Liver (tissue), 9 donors: Measurements from ENCODE around the gene ARRDC1. TPM values are rescaled to one million over a fixed set of nuclear protein-coding genes. Genes with fewer than 3 reads are reported as not detected.

Source experiments
- DNase-seq: peaks from one replicate; pipeline ENCODE4 v3.0.0-alpha.2; 2017; ENCODE audit warnings: low spot score
- H3K27ac ChIP-seq, 2 donors: one replicate each; pipeline ENCODE4 v1.7.0; 2013; ENCODE audit warnings: inconsistent platforms in 2 of 2, low read length in 2 of 2, control low read depth in 1 of 2, low read depth in 1 of 2, mild to moderate bottlenecking in 1 of 2
- H3K27me3 ChIP-seq, 4 donors: one replicate each; pipeline versions ENCODE4 v1.6.1 to v1.7.0; 2013; ENCODE audit warnings: low read length in 3 of 4, inconsistent platforms in 1 of 4, mild to moderate bottlenecking in 1 of 4, moderate library complexity in 1 of 4; ENCODE audit not compliant: control insufficient read depth in 4 of 4, insufficient read depth in 4 of 4
- H3K36me3 ChIP-seq, 4 donors: one replicate each; pipeline versions ENCODE4 v1.6.1 to v1.7.0; 2013; ENCODE audit warnings: low read length in 3 of 4, mild to moderate bottlenecking in 3 of 4, low read depth in 1 of 4, moderate library complexity in 1 of 4; ENCODE audit not compliant: control insufficient read depth in 4 of 4, insufficient read depth in 3 of 4
- H3K4me1 ChIP-seq, 4 donors: one replicate each; pipeline versions ENCODE4 v1.6.1 to v1.7.0; 2013; ENCODE audit warnings: low read length in 3 of 4, mild to moderate bottlenecking in 3 of 4, moderate library complexity in 1 of 4; ENCODE audit not compliant: control insufficient read depth in 4 of 4, insufficient read depth in 4 of 4
- H3K4me3 ChIP-seq, 3 donors: one replicate each; pipeline versions ENCODE4 v1.6.1 to v1.7.0; 2013; ENCODE audit warnings: low read length in 3 of 3, control low read depth in 1 of 3, low read depth in 1 of 3, mild to moderate bottlenecking in 1 of 3
- H3K9ac ChIP-seq, 2 donors: one replicate each; pipeline ENCODE4 v1.7.0; 2013; ENCODE audit warnings: low read length in 2 of 2, mild to moderate bottlenecking in 2 of 2, moderate library complexity in 2 of 2, control low read depth in 1 of 2, low read depth in 1 of 2
- H3K9me3 ChIP-seq, 4 donors: one replicate each; pipeline versions ENCODE4 v1.6.1 to v1.7.0; 2013; ENCODE audit warnings: low read length in 3 of 4; ENCODE audit not compliant: control insufficient read depth in 4 of 4
- CTCF ChIP-seq: fragments of 150-350 bp; IDR thresholded peaks from 2 replicates; pipeline ENCODE4 v1.5.1; 2017; ENCODE audit warnings: improper control_type of control experiment, low read depth, low read length; ENCODE audit not compliant: missing input control
- FOXA2 ChIP-seq: IDR thresholded peaks from 2 replicates; pipeline ENCODE4 v1.6.1; 2016; ENCODE audit warnings: antibody characterized with exemption
- GABPA ChIP-seq, 2 donors: IDR thresholded peaks in 1 of 2; conservative IDR thresholded peaks in 1 of 2; 2 replicates each; pipeline ENCODE4 v1.6.1; 2016; ENCODE audit warnings: antibody characterized with exemption in 2 of 2, mild to moderate bottlenecking in 1 of 2, moderate library complexity in 1 of 2
- HNF4A ChIP-seq, 2 donors: conservative IDR thresholded peaks; 2 replicates each; pipeline ENCODE4 v1.6.1; 2016; ENCODE audit warnings: antibody characterized with exemption in 2 of 2, mild to moderate bottlenecking in 2 of 2
- HNF4G ChIP-seq: IDR thresholded peaks from 2 replicates; pipeline ENCODE4 v1.6.1; 2016; ENCODE audit warnings: antibody characterized with exemption
- JUND ChIP-seq, 2 donors: IDR thresholded peaks; 2 replicates each; pipeline ENCODE4 v1.6.1; 2016; ENCODE audit warnings: antibody characterized with exemption in 2 of 2
- MAX ChIP-seq: IDR thresholded peaks from 2 replicates; pipeline ENCODE4 v1.6.1; 2016; ENCODE audit warnings: antibody characterized with exemption
- NR2F2 ChIP-seq: IDR thresholded peaks from 2 replicates; pipeline ENCODE4 v1.6.1; 2016; ENCODE audit warnings: antibody characterized with exemption
- RAD21 ChIP-seq, 2 donors: IDR thresholded peaks; 2 replicates each; pipeline ENCODE4 v1.6.1; 2016; ENCODE audit warnings: antibody characterized with exemption in 2 of 2, mild to moderate bottlenecking in 2 of 2
- REST ChIP-seq: IDR thresholded peaks from 2 replicates; pipeline ENCODE4 v1.6.1; 2016; ENCODE audit warnings: antibody characterized with exemption, mild to moderate bottlenecking
- RXRA ChIP-seq, 2 donors: IDR thresholded peaks; 2 replicates each; pipeline ENCODE4 v1.6.1; 2017 to 2018; ENCODE audit warnings: antibody characterized with exemption in 2 of 2, mild to moderate bottlenecking in 1 of 2
- SP1 ChIP-seq: IDR thresholded peaks from 2 replicates; pipeline ENCODE4 v1.6.1; 2018; ENCODE audit warnings: antibody characterized with exemption, mild to moderate bottlenecking
- TAF1 ChIP-seq: conservative IDR thresholded peaks from 2 replicates; pipeline ENCODE4 v1.6.1; 2016; ENCODE audit warnings: antibody characterized with exemption, mild to moderate bottlenecking
- YY1 ChIP-seq: IDR thresholded peaks from 2 replicates; pipeline ENCODE4 v1.6.1; 2016; ENCODE audit warnings: antibody characterized with exemption, mild to moderate bottlenecking
- whole genome bisulfite sequencing: extraction: QIAGEN DNeasy Blood & Tissue Kit; methylation state at CpG from one replicate; pipeline ENCODE4 v1.1.7; 2013; 5-methylcytosine and 5-hydroxymethylcytosine counted together
- polyA plus RNA-seq, 2 donors: library from polyadenylated mRNA; stranded (reverse) in 1 of 2; unstranded in 1 of 2; fragments of 200-250 nt in 1 of 2; fragments of >200 nt in 1 of 2; fragmentation: Nextera tagmentation in 1 of 2; extraction: Ambion mirVana in 1 of 2; gene quantifications; one replicate each; pipeline versions ENCODE4 v1.2.1 to v1.2.3, GENCODE V29; 2013 to 2015
- total RNA-seq, 2 donors: library from RNA; depleted of rRNA; stranded (reverse); fragments of >200 nt; gene quantifications; one replicate each; pipeline ENCODE4 v1.2.3, GENCODE V29; 2014
- TF ChIP-seq, protein P1 (sequence below): IDR thresholded peaks from 2 replicates; pipeline ENCODE4 v1.6.1; 2016; ENCODE audit warnings: antibody characterized with exemption
- donor health status: healthy.
- donor health status: healthy.
- donor health status: healthy.
- donor health status: healthy.
- donor health status: healthy.

Gene ARRDC1
- total and polyA plus RNA-seq, 4 donors = 9.8 to 31.6 (median 23.4) TPM

DNA sequence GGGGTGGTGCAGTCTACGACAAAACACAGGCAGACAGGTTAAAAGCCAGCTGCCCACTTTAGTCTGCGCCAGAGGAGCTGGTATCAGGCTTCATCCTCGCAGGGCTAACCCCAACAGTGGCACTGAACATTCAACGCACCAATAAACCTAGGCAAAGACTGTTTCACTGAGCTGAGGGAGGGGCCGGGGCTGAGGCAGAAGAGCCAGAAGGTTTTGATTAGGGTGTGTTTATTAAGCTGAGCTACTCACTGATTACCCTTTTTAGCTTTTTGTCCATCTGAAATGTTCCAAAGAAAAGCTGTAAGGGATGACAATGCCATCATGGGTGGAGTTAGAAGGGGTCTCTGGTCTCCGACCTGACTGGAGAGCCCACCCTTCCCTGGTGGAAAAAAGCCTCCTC, 16.6 kb upstream of the ARRDC1 start:
- H3K9ac ChIP-seq = no peak overlapping the region

DNA sequence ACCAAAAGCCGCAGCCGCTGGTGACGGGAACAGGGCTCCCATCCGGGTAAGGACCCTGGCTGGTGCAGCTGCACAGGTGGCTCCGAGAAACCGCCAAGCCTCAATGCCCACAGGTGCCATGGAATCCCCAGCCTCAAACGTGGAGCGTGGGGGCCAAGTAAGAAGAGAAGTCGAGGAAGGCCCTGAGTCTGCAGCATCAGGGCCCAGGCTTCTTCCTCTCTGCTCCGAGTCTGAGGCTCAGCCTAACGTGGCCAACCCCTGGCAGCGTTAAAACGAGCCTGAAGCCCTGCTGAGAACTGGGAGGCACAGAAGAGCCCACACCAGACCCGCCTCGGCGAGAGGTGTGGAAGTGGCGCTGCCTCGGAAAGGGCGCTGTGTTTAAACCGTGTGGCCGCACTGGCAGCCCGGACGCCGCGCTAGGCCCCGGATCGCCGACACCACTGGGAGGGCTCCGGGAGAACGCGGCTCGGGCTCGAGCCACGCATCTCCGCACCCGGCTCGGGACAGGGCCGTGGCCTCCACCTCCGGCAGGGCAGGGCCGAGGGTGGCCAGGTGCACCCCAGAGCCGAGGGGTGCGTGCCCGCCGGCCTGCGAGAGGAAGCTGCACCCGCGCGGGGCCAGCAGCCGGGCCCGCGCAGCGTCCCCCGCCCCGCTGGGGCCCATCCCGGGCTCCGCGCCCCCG, 15.9 kb upstream of the ARRDC1 start:
- no peak for DNase-seq
- peaks cover 5 to 30% (median 22%) of the 10 kb centered on the region in 4 donors for H3K4me1 ChIP-seq
- WGBS = 12% methylated on average over 58 of the region's 58 CpGs
- peak overlapping the region in 2 of 3 donors; percentile 70 to 86 for H3K4me3 ChIP-seq
- no peaks in the 10 kb centered on the region for H3K27me3 ChIP-seq
- no peak overlapping the region for H3K9ac ChIP-seq
- H3K27ac ChIP-seq = no peak overlapping the region
- no peaks in the 10 kb centered on the region for H3K9me3 ChIP-seq
- no peak for TF ChIP-seq RAD21 (IDR thresholded peaks at IDR 0.05)
- TF ChIP-seq NR2F2 = no peak
- TF ChIP-seq MAX = no peak
- no peak for TF ChIP-seq CTCF
- TF ChIP-seq SP1 = no peak
- peaks cover 4 to 19% (median 13%) of the 10 kb centered on the region in 4 donors for H3K36me3 ChIP-seq

More for the DNA sequence above, 16.6 kb upstream of the ARRDC1 start:
- no peak for DNase-seq
- 93% methylated on average over 6 of the region's 6 CpGs for WGBS
- Histone ChIP-seq H3K9me3 (no peaks in the 10 kb centered on the region), H3K4me1 (peaks cover 5 to 30% (median 22%) of the 10 kb centered on the region in 4 donors), H3K4me3 (no peak overlapping the region), H3K27ac (no peak overlapping the region), H3K36me3 (peaks cover 4 to 19% (median 13%) of the 10 kb centered on the region in 4 donors), H3K27me3 (no peaks in the 10 kb centered on the region)
- TF ChIP-seq GABPA (IDR thresholded peaks at IDR 0.05 in 1 of 2, conservative IDR thresholded peaks at IDR 0.05 in 1 of 2) (no peak), FOXA2 (no peak), SP1 (no peak), NR2F2 (no peak), MAX (no peak), JUND (IDR thresholded peaks at IDR 0.05) (no peak), YY1 (no peak), REST (no peak), RXRA (IDR thresholded peaks at IDR 0.05) (no peak), HNF4G (no peak), HNF4A (conservative IDR thresholded peaks at IDR 0.05) (no peak), TAF1 (no peak)
- TF ChIP-seq, protein P1, sequence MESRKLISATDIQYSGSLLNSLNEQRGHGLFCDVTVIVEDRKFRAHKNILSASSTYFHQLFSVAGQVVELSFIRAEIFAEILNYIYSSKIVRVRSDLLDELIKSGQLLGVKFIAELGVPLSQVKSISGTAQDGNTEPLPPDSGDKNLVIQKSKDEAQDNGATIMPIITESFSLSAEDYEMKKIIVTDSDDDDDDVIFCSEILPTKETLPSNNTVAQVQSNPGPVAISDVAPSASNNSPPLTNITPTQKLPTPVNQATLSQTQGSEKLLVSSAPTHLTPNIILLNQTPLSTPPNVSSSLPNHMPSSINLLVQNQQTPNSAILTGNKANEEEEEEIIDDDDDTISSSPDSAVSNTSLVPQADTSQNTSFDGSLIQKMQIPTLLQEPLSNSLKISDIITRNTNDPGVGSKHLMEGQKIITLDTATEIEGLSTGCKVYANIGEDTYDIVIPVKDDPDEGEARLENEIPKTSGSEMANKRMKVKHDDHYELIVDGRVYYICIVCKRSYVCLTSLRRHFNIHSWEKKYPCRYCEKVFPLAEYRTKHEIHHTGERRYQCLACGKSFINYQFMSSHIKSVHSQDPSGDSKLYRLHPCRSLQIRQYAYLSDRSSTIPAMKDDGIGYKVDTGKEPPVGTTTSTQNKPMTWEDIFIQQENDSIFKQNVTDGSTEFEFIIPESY = no peak
